Measurements from ENCODE around the gene TSNAX.
A peak's percentile ranks its signal among the peaks of the same experiment; 100 is the strongest.
"Not testable (repeated sequence)": the region's sequence is repeated elsewhere in the genome, so short reads cannot be mapped to it uniquely, and the experiment has no call there.

The TSNAX gene

DNA sequence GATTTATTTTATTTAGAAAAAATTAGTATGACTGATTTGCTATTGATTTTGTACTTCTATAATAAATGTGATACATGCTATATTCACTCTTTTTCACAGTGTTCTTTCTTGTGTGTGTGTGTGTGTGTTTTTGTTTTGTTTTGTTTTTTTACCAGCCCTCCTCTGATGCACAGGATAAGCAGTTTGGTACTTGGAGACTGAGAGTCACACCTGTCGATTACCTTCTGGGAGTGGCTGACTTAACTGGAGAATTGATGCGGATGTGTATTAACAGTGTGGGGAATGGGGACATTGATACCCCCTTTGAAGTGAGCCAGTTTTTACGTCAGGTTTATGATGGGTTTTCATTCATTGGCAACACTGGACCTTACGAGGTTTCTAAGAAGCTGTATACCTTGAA is 35.9 kb downstream of the TSNAX start:
- no peak for DNase-seq

GRCh38 chr1:231566496-231566895 is 38.0 kb downstream of the TSNAX start:
- no peak for DNase-seq

- not testable (repeated sequence) for DNase-seq
Observed at GRCh38 chr1:231570262-231570661, 41.8 kb downstream of the TSNAX start.

- DNase-seq = no peak
Observed at GRCh38 chr1:231571904-231572303, 43.4 kb downstream of the TSNAX start.

DNA sequence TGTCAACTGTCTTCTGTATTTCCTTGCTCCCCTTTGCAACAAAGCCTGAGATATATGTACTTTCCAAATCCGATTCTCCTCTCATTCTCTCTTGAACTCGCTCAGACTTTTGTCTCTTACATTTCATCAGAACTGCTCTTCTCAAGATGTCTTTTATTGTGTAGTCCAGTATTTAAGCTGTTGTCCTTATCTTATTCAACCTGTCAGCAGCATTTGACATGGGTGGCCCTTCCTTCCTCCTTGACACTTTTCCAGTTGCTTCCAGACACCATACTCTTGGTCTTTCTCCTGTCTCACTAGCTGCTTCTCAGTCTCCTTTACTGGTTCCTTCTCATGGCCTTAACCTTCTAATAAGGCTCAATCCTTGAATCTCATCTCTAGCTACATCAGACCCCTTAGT is 47.0 kb downstream of the TSNAX start:
- no peak for DNase-seq

GRCh38 chr1:231576804-231577718 is 48.6 kb downstream of the TSNAX start:
- DNase-seq = no peak

GRCh38 chr1:231580874-231581273 is 52.4 kb downstream of the TSNAX start:
- no peak for DNase-seq

DNA sequence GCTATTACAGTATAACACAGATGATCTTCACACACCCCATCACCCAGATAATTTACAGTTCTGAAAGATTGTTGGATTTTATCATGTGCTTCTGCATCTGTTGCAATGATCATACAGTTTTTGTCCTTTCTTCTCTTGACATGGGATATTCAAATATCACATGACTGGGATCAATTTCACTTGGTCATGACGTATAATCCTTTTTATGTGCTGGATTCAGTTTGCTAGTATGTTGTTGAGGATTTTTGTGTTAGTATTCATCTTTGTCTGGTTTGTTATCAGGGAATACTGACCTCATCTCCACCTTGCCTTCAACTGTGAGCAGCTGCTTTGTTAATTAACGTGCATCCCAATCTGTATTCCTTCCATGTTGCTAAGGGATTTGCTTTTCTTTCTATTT is 53.4 kb downstream of the TSNAX start:
- DNase-seq = no peak

DNA sequence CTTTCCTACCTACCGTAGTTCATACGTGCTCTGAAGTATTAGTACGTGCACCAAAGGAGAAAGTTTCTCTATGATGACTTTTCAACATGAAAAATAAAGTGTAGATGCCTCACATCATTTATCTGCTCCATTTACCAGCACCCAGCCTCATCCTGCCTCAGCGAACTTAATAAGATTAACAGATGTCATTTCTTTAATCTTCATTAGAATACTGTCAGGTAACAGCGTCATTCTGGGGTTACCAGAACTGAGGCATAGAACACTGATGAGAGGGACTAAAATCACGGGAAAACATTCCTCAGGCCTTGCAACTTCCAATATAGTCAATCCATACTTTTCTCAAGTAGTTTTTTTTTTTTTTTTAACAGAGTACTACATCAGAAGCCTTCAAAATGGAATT is 54.9 kb downstream of the TSNAX start:
- no peak for DNase-seq

GRCh38 chr1:231584117-231584516 is 55.6 kb downstream of the TSNAX start:
- DNase-seq = peak; percentile 68

GRCh38 chr1:231584921-231585320 is 56.5 kb downstream of the TSNAX start:
- DNase-seq = no peak

DNA sequence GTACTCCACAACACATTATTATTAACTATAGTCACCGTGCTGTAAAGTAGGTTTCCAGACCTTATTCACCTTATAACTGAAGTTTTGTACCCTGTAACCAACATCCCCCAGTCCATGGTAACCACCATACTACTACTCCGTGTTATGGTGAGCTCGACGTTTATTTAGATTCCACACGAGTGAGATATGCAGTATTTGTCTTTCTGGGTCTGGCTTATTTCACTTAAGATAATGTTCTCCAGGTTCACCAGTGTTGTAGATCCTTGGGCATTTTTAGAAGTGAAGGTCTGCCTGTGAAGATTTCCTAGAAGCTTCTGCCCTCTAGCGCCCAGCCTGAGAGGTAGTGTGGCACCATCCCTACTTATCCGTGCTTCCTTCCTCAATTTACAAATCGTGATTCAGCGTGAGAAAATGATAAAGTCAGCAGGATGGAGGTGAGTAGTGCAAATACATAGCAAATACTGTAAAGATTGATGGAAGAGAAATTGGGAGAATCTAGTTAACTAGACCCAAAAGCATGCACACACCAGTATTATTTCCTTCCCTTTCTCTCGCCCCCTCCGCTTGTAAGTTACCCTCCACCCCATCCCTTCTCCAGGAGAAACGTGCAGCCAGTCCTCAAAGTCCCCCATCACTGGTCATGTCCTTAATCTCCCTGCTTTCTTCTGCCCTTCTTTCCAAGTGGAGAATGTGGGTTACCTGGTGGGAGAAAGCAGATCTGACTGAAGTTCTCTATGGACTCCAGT is 62.2 kb downstream of the TSNAX start:
- DNase-seq = peak; percentile 65

DNA sequence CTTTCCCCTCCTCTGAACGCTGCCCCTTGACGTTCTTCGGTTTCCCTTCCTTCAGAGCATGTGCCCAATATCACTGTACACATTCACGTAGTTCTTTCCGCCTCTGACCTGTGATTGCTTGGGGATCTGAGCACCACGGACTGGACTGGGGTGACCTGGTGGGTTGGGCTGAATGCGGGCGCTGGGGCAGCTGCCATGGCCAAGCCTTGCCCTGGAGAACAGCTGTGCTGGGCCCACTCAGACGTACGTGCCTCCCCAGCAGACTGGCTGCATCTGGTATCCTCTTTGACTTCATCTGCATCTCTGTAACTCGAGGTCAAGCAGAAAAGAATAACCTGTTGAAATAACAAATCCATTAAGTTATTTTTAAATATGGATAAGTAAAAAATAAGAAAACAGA is 63.0 kb downstream of the TSNAX start:
- no peak for DNase-seq

DNA sequence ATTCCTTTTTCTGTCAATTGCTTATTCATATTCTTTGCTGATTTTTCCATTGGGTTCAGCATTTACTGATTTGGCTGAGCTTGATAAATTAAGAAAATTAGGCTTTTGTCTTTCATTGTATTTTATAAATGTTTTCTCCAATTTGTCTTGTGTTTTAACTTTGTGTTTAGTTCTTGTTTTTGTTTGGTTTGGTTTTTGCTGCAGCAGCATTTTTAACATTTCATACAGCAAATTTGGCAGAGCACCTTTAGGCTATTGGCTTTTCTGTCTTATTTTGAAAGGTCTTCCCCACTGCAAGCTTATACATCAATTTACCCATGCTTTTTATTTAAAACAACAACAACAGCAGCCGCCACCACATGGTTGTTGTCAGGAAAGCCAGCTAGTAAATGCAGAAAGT is 64.3 kb downstream of the TSNAX start:
- DNase-seq = no peak

- not testable (repeated sequence) for DNase-seq
Observed at GRCh38 chr1:231593264-231593663, 64.8 kb downstream of the TSNAX start.

GRCh38 chr1:231594123-231594522 is 65.7 kb downstream of the TSNAX start:
- DNase-seq = no peak

DNA sequence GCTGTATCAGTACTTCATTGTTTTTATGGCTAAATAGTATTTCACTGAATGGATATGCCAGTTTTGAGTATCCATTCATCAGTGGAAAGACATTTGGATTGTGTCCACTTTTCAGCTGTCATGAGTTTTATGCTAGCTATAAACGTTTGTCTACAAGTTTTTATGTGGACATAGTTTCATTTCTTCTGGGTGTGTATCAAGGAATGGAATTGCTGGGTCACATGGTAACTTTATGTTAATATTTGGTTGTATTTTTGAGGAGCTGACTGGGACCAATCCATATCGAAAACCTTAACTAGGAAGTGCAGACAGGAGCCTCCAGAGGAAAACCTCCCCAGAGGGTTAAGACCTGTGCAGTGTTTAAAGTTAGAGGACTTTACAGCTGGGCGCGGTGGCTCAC is 66.3 kb downstream of the TSNAX start:
- DNase-seq = no peak

- DNase-seq = no peak
Observed at GRCh38 chr1:231596337-231596791, 67.9 kb downstream of the TSNAX start.

DNA sequence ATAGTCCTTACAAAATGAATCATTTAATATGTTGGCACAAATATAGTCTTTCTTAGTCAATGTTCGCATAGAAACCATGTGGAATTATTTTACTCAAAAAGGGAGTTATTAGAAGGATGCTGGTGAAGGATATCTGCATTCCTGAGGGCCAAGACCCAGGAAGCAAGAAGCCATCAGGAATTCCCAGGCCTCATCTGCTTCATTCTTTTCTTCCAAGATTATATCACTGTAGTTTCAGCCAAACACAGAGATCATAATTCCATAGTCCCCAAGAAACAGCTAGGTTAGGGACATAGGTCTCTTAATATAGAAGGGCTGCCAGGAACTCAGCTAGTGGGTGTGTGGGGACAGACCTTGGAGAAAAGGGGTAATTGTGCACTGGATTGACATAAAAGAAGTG is 69.5 kb downstream of the TSNAX start:
- DNase-seq = no peak

DNA sequence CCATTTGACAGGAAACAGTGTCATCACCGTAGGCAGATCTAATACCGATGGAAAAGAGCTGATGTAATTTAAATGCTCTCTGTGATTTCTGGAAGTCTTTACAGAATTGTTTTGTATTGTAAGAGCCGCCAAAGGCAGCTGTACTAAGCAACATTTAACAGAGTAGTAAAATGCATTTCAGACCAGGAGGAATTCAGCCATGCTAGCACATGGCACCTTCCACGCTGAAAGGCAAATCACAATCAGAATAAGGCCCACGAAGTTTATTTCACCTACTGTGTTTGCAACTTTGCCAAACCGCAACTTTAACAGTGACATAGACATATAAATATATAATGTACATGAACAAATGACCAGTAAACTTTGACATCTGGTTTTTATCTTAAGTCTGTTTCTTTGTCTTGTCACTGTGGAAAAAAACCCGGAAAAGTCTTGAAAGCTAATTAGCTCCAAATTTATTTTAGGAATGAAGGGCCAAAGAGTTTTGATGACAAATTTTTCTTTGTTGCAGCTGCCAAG is 72.0 kb downstream of the TSNAX start:
- peak; percentile 75 for DNase-seq

GRCh38 chr1:231601824-231602672 is 73.6 kb downstream of the TSNAX start:
- DNase-seq = no peak

DNA sequence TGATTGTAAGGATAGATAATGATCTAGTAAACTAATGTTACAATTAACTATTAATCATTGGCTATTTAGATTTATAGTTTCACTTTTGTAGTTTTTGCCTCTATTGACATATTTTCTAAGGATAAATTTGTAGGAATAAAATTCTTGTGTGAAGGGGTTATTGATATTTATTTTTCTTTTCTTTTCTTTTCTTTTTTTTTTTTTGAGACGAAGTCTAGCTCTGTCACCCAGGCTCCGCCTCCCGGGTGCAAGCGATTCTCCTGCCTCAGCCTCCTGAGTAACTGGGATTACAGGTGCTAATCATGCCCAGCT is 74.2 kb downstream of the TSNAX start:
- DNase-seq = no peak

Data from fibroblast of skin of abdomen (primary cell).